ENCODE measurements around the gene MYL11.
A peak's percentile ranks its signal among the peaks of the same experiment; 100 is the strongest.

The MYL11 gene

GRCh38 chr16:30354423-30355143 is 20.0 kb upstream of the MYL11 start:
- no peak for DNase-seq

- DNase-seq, result peak; percentile 92
These were observed 19.3 kb upstream of the MYL11 start, which contains the start of gene CD2BP2 for GRCh38 chr16:30355144-30355953. TSS of gene CD2BP2 (minus strand) at chr16:30355308. CDS start at chr16:30354681, 627 bp downstream.

DNA sequence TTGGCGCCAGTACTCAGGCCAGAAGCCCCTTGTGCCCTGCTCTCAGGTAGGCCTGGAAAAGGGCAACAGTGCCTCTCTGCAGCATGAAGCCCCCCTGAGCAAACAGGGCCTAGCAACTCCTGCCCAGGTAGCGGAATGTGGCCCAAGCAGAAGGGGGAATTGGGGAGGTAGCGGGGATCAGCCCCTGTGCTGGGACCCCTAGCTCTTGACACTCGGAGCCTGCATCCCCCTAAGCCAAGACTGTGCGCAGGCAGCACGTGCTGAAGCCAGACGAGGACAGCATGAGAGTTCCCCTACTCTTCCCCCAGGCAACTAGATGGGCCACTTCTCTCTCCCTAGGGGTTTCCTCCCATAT is 18.7 kb upstream of the MYL11 start:
- DNase-seq, result no peak

GRCh38 chr16:30356401-30357084 is 18.1 kb upstream of the MYL11 start:
- no peak for DNase-seq

DNA sequence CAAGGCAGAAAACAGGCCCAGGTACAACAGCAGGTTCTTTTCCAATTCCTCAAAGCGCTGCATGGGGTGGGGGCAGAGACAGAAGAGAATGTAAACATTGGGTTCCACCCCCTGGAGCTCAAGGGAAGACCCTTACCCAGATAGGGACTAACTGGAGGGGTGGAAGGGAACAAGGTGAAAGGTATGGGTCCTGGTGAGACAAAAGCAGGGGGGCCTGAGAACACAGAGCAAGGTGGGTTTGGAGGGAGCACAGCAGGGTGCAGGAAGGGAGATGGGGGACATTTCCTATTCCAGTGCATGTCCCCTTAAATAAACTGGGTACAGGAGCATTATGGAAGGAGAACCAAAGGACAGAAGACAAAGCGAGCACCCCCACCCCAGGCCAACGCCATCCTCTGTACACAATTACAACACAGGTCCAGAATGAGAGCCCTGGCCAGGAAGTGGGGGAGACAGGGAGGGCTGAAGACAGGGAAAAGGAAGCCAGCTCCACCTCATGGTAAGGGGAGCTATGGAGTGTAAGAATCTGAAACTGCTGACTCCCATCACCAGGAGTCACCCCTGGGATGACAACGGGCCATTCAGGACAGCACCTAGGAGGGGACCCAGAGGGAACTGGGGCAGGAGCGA is 17.4 kb upstream of the MYL11 start:
- no peak for DNase-seq

- DNase-seq, result no peak
These were observed 16.7 kb upstream of the MYL11 start for GRCh38 chr16:30357715-30358576.

DNA sequence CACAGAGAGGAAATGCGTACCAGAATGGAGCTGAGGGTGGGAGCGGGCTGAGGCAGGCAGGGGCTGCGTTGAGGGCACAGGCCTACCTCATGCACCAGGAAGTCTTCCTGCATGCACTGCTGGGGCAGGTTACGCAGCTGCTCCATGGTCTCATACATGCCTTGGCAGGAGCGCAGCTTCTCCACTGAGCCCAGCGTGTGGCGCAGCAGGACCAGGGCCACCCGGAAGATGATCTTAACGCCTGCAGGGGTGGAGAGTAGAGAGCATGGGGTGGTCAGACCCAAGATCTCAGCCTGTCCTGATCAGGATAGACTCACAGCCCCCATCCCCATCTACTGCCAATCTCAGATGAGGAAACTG is 16.0 kb upstream of the MYL11 start:
- DNase-seq, result no peak

DNA sequence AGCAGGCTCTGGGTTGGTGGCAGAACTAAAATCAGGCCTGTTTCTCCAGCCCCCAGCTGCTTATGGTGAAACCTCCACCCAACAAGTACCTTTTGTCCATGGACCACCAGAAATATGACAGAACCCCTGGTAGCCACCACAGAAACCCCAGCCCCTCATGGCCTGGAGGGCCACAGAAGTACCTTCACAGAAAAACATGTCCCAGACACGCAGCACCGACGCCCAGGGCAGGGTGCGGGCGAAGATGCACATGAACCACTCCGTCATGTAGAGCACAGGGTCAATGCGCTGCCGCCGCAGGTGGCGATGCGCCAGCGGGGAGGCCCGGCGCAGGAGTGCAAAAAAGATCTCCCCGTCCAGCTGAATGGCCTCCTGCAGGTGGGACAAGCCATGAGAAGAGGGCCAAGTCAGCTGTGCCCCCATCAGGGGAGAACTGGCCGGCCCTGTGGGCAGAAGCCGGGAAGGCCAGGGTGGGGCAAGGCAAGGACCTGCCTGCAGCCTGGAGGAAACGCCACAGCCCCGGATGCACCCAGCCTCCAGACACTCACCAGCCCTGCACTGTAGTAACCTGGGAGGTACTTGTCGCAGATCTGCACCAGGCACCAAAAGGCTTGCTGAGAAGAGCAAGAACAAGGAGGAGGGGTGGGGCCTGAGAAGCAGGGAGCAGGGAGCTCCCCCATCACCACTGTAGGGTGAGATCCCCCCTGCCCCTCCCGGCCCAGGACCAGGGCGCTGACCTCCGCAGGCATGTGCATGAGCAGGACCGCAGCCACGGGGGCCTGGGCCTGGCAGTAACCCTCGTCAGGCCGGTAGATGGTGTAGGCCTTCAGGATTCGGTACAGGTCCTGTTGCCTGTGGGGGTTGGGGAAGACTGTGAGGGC is 15.4 kb upstream of the MYL11 start:
- DNase-seq, result no peak

DNA sequence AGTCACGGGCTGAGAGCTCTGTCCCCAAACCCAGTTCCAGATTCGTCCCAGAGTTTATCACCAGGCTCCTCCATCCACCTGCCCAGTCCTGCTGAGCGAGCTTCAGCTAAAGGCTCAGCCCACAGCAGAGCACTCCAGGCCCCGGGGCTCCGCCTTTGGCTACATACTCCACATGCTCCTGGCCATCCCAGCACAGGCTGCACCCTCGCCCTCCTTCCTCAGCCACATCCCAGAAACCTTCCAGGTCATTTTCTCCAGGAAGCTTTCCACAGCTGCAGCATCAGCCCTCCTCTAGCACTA is 14.8 kb upstream of the MYL11 start:
- no peak for DNase-seq

DNA sequence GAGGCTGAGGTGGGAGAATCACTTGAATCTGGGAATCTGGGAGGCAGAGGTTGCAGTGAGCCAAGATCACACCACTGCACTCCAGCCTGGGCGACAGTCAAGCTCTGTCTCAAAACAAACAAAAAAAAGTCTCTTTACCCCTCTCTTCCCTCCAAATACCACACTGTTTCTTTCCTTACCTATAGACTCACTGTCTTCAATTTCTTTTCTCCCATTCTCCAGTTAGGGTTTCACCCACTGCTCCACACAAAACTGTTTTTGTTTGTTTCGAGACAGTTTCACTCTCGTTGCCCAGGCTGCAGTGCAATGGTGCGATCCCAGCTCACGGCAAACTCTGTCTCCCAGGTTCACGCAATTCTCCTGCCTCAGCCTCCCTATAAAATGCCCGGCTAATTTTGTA is 13.4 kb upstream of the MYL11 start:
- DNase-seq, result no peak

DNA sequence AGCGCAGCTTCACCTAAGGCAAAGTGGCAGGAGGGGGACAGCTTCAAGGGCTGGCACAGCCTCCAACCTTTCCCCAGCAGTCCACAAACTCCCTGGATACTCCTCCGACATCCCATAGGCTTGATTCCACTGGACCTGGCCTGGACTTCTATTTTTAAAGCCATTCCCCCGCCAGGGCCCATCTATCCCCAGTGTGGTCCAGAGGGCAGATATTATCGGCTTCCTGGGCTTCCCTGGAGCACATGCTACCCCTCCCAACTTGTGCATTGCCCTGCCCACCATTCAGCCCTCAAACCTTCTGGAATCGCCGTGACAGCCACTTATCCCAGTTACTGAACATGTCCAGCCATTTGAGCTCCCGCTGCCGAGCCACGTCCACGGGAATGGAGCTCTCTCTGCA is 9.4 kb upstream of the MYL11 start:
- DNase-seq, result no peak

DNA sequence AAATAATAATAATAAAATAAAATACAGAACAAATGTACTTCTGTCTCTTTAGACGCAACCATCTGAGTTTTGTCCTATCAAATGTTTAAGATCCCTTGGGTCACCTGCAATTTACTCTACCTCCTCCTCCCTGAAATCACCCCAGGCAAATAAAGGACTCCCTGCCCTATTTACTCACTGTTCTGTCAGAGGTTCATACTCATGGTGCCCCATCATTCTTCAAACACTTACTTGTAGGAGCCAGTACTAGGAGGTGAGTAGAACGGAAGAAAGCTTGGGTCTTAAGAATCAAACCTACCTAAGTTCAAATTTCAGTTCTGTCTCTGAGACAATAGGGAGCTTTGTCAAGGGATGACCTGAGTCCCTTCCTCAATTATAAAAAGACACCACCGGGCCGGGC is 8.1 kb upstream of the MYL11 start:
- no peak for DNase-seq

DNA sequence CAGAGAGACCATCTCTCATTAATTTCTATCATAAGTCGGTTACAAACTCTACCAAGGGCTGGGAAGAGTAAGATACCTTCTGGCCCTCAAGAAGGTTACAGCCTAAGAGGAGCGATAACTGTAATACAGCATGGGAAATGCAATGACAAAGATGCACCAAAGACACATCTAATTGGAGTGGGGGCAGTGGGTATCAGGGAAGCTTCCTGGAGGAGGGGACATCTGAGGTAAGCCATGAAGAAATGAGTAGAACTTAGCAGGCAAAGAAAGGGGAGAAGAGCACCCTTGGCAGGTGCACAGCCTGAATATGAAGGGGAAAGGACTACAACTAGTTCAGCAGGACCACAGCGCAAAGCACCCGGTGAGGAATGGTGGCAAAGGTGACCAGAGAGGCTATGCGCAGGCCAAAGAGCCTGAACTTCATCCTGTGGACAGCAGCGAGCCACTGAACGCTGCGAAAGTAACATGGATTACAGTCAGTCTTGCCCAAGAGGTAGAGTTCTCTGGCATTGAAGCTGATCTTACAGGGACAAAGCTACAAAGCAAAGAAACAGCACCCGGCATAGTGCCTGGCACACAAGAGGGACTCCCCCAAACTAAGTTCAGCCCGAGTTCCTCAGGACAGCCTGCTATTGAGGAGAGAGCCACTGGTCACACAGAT is 7.1 kb upstream of the MYL11 start:
- DNase-seq, result no peak

DNA sequence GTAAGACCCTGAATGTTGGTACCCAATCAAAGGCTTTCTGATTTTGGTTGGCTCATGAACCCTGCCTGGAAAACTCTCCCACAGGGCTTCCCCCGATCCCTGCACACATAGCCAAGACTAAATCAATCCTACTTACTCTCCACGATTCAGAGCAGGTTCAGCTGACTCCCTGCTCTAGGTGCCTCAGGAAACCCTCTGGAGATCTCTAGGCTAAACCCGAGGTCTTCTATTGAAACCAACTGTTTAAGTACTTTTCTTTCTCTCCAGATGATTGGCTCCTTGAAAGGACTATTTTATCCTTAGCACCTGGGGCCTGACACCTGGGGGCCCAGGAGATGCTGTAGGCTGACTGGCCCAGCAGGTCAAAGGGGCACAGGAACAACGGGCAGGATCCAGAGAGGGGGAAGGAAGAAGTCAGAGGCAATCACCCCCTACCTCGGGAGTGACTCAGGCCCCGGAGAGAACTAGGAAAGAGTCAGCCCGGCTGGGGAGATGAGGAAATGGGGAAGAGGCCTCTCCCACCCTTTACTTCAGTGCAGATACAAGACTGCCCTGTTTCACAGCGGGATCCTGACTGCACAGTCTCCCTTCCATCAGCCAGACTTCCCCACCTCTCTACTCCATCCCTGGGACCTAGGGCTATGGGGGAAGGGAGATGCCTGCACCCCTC is 6.3 kb upstream of the MYL11 start:
- peak; percentile 56 for DNase-seq

DNA sequence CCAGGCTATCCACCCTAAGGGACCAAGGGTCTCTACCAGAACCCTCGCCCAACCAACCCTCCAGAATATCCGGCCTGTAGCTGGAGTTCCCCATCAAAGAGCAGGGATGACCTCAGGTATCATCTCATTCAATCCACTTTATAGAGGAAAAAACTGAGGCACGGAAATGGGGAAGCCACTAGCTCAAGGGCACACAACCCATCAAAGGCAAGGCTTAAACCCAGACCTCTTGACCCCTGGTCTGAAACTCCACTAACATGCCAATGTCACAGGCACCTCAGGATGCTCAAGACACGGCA is 5.9 kb upstream of the MYL11 start:
- no peak for DNase-seq

- peak; percentile 65 for DNase-seq
These were observed 5.3 kb upstream of the MYL11 start for GRCh38 chr16:30369091-30369937.

GRCh38 chr16:30369938-30370455 is 4.6 kb upstream of the MYL11 start:
- DNase-seq, result no peak

GRCh38 chr16:30370456-30371247 is 4.0 kb upstream of the MYL11 start, which contains the start of gene TBC1D10B:
TSS of gene TBC1D10B (minus strand) at chr16:30370494. CDS start at chr16:30370183, 311 bp downstream.
- DNase-seq, result peak; percentile 96

All from activated CD8-positive, alpha-beta memory T cell treated with anti-CD3 and anti-CD28 coated beads, Interleukin-2, amount 50 U/mL, for 48 hours (primary cell).